ENCODE data around the gene DCTN4. TPM values are rescaled to one million over a fixed set of nuclear protein-coding genes. Genes with fewer than 3 reads are reported as not detected.
"Not testable (repeated sequence)": the region's sequence is repeated elsewhere in the genome, so short reads cannot be mapped to it uniquely, and the experiment has no call there.

DCTN4 gene
- total RNA-seq, 1 donor from 2014 or later, result 28.1 TPM

DNA sequence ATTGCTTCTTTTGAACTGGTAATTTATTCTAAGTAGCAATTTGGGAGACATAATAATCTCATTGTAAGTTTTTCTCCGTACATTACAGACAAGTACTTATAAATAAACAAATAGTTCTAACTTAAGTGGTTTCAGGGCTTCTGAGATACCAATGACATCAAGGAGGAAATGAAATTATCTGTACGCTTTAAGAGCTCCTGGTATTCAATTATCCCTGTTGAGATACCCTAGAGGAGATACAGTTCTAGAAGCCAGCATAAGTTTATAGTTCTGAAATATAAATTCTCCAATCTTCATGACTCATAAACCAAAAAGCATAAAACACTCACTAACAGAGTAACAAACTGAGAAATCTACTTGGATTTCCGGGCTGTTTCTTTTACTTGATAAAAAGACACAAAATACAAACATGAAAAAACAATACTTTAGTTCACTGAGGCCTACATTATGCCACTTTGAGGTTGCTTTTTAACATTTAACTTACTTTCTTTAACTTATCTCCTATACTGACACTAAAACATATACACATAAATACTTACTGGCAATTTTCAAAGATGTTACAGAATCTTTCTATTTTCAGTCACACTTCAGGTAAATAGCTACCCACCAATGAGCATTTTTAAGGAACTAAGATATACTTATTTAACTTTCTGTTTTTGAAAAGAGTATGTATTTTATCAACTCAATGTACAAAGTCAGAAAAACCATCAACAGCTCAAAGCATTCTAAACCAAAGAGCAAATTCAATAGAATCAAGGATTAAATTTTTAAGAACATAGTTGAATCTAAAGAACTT lies 7.5 kb downstream of the DCTN4 start:
- Histone ChIP-seq H3K27me3 (no peaks in the 10 kb centered on the region), H3K4me3 (no peak overlapping the region), H3K27ac (no peak overlapping the region), H3K4me1 (peaks cover 0 to 10% of the 10 kb centered on the region in 2 donors), H3K9me3 (no peaks in the 10 kb centered on the region), H3K36me3 (peaks cover 32 to 48% of the 10 kb centered on the region in 2 donors)
- TF ChIP-seq, protein P1, sequence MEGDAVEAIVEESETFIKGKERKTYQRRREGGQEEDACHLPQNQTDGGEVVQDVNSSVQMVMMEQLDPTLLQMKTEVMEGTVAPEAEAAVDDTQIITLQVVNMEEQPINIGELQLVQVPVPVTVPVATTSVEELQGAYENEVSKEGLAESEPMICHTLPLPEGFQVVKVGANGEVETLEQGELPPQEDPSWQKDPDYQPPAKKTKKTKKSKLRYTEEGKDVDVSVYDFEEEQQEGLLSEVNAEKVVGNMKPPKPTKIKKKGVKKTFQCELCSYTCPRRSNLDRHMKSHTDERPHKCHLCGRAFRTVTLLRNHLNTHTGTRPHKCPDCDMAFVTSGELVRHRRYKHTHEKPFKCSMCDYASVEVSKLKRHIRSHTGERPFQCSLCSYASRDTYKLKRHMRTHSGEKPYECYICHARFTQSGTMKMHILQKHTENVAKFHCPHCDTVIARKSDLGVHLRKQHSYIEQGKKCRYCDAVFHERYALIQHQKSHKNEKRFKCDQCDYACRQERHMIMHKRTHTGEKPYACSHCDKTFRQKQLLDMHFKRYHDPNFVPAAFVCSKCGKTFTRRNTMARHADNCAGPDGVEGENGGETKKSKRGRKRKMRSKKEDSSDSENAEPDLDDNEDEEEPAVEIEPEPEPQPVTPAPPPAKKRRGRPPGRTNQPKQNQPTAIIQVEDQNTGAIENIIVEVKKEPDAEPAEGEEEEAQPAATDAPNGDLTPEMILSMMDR (IDR thresholded peaks at IDR 0.05), result no peak
- DNase-seq (ENCODE audit: low spot score in 2 of 2), result no peak
- intact Hi-C loops (cut with DNase I), result no loop called here

DNA sequence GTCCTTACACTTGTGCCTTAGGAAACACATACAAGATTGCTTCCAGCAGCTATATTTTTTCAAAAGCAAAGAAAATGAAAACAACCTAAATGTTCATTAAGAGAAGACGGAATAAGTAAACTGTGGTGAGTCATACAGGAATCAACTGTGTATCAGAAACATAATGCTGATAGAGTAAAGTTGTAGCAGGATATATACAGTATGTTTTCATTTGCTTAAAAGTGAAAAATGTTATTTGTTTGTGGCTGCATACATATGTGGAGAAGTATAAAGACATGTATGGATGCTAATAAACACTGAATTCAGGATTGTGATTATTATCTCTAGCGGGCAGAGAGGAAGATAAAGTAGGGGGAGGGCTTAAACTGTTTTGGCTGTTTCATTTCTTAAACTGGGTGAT lies 8.3 kb downstream of the DCTN4 start:
- H3K36me3 ChIP-seq, result peaks cover 32 to 41% of the 10 kb centered on the region in 2 donors
- H3K9me3 ChIP-seq, result no peaks in the 10 kb centered on the region
- H3K4me3 ChIP-seq, result no peak overlapping the region
- intact Hi-C loops (cut with DNase I), result no loop called here
- TF ChIP-seq, protein P1 (IDR thresholded peaks at IDR 0.05), result no peak
- peaks cover 0 to 10% of the 10 kb centered on the region in 2 donors for H3K4me1 ChIP-seq
- H3K27me3 ChIP-seq, result no peaks in the 10 kb centered on the region
- no peak overlapping the region for H3K27ac ChIP-seq
- no peak for DNase-seq (ENCODE audit: low spot score in 2 of 2)

- H3K36me3 ChIP-seq, result peaks cover 10 to 17% of the 10 kb centered on the region in 2 donors
- H3K27ac ChIP-seq; H3K4me1 ChIP-seq; H3K27me3 ChIP-seq; H3K4me3 ChIP-seq; intact Hi-C loops (cut with DNase I); DNase-seq (ENCODE audit: low spot score in 2 of 2); H3K9me3 ChIP-seq: not testable (repeated sequence)
Measured at GRCh38 chr5:150743142-150743488, 15.7 kb downstream of the DCTN4 start.

- H3K27ac ChIP-seq; H3K4me1 ChIP-seq; H3K27me3 ChIP-seq; intact Hi-C loops (cut with DNase I); H3K9me3 ChIP-seq; DNase-seq (ENCODE audit: low spot score in 2 of 2); H3K4me3 ChIP-seq: not testable (repeated sequence)
- peaks cover 10 to 17% of the 10 kb centered on the region in 2 donors for H3K36me3 ChIP-seq
Measured at GRCh38 chr5:150742455-150743141, 16.2 kb downstream of the DCTN4 start.

DNA sequence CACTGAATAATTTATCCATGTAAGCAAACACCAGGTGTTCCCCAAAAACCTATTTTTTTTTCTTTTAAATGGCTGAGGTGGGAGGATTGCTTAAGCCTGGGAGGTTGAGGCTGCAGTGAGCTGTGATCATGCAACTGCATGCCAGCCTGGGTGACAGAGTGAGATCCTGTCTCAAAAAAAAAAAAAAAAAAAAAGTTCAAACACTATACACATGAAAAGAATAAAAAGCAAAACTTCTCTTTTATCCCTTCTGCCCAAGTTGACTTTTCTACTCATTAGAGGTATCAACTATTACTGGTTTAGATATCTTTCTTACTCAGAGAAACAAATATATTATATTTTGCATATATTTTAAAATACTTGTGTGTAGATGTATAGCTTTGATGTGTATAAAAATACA lies 17.8 kb downstream of the DCTN4 start:
- Histone ChIP-seq H3K4me3 (no peak overlapping the region), H3K4me1 (no peaks in the 10 kb centered on the region), H3K27me3 (no peaks in the 10 kb centered on the region), H3K36me3 (peaks cover 11 to 23% of the 10 kb centered on the region in 2 donors), H3K27ac (no peak overlapping the region), H3K9me3 (no peaks in the 10 kb centered on the region)
- DNase-seq (ENCODE audit: low spot score in 2 of 2), result no peak
- TF ChIP-seq, protein P1 (IDR thresholded peaks at IDR 0.05), result no peak
- intact Hi-C loops (cut with DNase I), result no loop called here

DNA sequence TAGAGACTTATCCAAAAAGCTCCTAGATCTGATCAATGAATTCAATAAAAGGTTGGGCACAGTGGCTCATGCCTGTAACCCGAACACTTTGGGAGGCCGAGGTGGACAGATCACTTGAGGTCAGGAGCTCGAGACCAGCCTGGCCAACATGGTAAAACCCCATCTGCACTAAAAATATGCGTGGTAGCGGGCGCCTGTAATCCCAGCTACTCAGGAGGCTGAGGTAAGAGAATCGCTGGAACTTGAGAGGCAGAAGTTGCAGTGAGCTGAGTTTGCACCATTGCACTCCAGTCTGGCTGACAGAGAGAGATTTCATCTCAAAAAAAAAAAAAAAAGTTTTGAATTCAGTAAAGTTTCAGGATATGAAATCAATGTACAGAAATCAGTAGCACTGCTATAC lies 20.0 kb downstream of the DCTN4 start:
- Histone ChIP-seq H3K27me3 (no peaks in the 10 kb centered on the region), H3K4me3 (no peak overlapping the region), H3K4me1 (no peaks in the 10 kb centered on the region), H3K36me3 (peaks cover 13 to 27% of the 10 kb centered on the region in 2 donors), H3K27ac (no peak overlapping the region), H3K9me3 (no peaks in the 10 kb centered on the region)
- DNase-seq (ENCODE audit: low spot score in 2 of 2), result no peak
- TF ChIP-seq, protein P1 (IDR thresholded peaks at IDR 0.05), result no peak
- intact Hi-C loops (cut with DNase I), result no loop called here

Measured in ascending aorta (tissue), 2 donors.